Fibroblast of pulmonary artery (primary cell): ENCODE measurements around the gene VAMP2.

Experiments used
- DNase-seq: peaks from one replicate; pipeline ENCODE4 v3.0.0-alpha.2; 2010; ENCODE audit warnings: low read depth
- H3K4me3 ChIP-seq: replicated peaks from 2 replicates; pipeline ENCODE4 v1.5.1; 2011; ENCODE audit warnings: low read depth, mild to moderate bottlenecking, control low read depth, low read length, moderate library complexity
- TF ChIP-seq, protein P1 (sequence below): IDR thresholded peaks from 2 replicates; pipeline ENCODE4 v1.5.1; 2011; ENCODE audit warnings: mild to moderate bottlenecking, control low read depth, low read length, inconsistent platforms; ENCODE audit errors: missing control alignments

VAMP2 gene

DNA sequence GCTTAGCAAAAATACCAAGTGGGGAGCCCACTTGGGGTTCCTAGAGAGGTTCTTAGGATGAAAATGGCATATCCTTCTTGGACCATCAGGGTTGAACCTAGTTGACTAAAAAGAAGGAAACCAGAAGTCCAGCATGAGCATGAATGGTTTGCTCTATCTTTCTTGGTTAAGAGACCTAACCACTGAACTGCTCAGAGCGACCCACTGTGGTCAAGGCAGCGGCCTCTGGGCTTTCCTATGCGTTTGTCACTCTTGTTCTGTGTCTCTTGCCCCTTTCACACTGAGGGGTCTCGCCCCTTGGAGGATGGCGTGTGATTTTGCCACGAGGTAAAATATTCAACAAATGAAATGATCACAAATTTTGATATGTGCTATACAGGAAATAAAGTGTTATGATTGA lies 27.8 kb upstream of the VAMP2 start:
- TF ChIP-seq, protein P1, sequence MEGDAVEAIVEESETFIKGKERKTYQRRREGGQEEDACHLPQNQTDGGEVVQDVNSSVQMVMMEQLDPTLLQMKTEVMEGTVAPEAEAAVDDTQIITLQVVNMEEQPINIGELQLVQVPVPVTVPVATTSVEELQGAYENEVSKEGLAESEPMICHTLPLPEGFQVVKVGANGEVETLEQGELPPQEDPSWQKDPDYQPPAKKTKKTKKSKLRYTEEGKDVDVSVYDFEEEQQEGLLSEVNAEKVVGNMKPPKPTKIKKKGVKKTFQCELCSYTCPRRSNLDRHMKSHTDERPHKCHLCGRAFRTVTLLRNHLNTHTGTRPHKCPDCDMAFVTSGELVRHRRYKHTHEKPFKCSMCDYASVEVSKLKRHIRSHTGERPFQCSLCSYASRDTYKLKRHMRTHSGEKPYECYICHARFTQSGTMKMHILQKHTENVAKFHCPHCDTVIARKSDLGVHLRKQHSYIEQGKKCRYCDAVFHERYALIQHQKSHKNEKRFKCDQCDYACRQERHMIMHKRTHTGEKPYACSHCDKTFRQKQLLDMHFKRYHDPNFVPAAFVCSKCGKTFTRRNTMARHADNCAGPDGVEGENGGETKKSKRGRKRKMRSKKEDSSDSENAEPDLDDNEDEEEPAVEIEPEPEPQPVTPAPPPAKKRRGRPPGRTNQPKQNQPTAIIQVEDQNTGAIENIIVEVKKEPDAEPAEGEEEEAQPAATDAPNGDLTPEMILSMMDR = no peak
- H3K4me3 ChIP-seq = peak overlapping the region; percentile 27
- no peak for DNase-seq

DNA sequence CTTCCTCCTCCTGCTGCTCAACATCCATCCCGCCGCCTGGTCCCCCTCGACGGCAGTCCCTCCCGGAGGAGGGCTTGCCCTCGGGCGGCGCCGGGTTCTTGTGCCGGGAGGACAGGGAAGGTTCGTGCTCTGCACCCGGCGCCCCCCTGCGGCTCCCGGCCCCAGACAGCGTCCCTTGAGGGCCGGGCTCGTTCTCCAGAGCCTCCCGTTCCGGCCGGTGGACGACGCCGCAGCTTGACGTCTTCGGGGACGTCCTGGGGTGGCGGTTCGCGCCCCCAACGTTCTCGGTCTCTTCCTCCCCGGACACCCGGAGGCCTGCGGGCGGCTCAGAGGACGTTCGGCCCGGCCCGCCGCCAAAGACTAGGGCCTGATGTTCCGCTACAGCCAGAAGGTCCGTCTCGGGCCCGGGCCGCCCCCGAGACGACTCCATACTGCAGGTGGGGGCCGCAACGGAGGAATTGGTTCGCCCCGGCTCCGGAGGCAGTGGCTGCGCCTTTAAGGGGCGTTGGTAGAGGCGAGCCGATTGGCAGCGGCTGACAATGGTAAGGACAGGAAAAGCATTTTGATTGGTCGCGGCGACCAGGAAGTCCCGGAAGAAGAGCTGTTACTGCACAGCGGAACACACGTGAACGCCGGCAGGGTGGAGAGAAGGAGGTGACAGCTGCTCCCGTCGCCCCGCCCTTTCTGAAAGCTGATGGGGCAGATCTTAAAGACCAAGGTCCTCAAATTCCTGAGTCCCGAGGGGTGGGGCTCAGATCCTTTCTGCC lies 27.1 kb upstream of the VAMP2 start, which contains the start of gene BORCS6:
BORCS6 (minus strand) TSS at position 470 of the 767 bp plus-strand sequence; CDS start at position 430, 40 bp downstream.
- DNase-seq = peak; percentile 99
- TF ChIP-seq, protein P1 = no peak
- H3K4me3 ChIP-seq = peak within 1 kb of the TSS; percentile 79

DNA sequence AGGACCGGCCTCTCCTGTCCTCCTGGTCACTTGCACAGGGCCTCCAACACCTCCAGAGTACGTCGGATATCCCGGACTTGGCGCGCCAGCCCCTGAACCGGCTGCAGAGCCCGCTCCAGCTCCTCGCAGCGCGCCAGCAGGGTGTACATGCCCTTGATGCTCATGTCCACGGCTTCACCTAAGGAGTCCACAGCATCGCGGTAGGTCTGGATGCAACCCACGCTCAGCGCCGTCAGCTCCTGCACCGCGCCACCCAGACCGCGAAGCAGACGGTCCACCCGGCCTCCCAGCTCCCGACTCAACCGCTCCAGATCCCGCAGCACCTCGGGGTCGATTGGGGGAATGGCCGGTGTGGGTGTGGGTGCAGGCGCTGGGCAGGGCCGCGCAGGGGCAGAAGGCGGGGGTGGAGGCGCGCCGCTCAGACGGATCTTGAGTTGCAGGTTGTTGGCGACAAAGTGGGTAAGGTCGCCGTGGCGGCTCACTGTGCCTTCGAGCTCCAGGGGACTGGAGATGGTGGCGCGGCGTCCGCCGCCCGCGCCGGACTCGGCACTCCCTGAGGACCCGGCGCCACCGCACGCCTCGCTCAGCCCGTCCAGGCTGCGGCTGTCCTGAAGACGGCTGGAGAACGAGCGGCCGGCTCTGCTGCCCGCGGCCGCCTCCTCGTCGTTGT lies 26.4 kb upstream of the VAMP2 start:
- DNase-seq = no peak
- TF ChIP-seq, protein P1 = no peak
- H3K4me3 ChIP-seq = peak overlapping the region; percentile 79

DNA sequence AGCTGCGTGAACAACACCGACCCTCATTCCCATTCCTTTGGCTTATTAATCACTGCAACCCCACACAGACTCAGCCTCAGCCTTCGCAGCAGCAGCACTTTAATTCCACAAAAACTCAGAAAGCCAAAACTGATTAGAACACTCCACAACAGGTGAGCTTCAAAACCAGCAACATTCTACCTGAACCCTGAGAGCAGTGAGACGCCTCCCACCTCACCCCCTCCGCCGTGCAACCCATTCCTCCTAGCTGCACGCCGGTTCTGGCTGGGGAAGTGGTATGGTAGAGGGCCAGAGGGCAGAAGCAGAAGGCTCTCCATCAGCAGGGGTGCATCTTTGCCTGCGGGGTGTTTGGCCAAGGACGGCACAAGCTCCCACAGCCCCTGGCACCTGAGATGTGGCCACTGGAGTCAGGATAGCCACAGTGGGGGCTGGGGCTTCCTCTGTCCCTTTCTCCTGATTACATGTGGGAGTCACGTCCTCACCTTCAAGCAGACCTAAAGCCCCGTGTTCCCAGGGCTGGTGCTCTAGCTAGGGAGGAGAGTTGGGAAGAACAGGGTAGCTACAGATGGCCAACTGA lies 25.6 kb upstream of the VAMP2 start:
- no peak for DNase-seq

DNA sequence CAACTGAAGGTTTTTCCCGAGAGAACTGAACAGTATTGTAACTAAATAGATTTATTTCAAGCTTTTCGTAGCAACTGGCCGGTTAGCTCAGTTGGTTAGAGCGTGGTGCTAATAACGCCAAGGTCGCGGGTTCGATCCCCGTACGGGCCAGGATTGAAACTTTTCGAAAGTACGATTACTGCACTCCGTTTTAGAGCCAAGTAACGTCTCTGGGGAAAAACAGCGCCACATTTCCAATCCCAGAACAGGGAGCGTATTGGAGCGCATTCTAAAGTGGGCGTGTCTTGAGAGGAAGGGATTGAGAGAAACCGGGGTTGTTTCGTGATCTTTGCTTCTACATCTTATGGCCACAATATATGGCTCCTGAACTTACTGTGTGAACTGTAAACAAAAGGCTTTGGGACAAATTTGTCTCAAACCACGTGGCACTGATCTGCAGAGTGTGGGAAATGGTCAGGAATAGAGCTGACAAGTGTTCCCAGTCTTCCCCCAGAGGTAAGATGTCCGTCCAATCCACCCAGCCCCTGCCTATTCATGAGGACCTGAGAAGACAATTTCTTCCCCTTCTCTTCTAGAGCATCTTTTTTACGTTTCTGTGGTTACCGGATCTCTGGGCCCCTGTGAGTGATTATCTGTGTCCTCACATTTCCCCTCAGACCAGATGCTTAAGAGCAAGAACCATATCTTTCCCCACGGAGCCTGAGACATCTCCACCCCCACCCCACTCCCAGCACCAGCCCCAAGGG lies 24.9 kb upstream of the VAMP2 start:
- H3K4me3 ChIP-seq = peak overlapping the region; percentile 91
- TF ChIP-seq, protein P1 = no peak
- DNase-seq = peak; percentile 100

More for the DNA sequence above, 25.6 kb upstream of the VAMP2 start:
- H3K4me3 ChIP-seq = peak overlapping the region; percentile 79
- TF ChIP-seq, protein P1 = no peak

DNA sequence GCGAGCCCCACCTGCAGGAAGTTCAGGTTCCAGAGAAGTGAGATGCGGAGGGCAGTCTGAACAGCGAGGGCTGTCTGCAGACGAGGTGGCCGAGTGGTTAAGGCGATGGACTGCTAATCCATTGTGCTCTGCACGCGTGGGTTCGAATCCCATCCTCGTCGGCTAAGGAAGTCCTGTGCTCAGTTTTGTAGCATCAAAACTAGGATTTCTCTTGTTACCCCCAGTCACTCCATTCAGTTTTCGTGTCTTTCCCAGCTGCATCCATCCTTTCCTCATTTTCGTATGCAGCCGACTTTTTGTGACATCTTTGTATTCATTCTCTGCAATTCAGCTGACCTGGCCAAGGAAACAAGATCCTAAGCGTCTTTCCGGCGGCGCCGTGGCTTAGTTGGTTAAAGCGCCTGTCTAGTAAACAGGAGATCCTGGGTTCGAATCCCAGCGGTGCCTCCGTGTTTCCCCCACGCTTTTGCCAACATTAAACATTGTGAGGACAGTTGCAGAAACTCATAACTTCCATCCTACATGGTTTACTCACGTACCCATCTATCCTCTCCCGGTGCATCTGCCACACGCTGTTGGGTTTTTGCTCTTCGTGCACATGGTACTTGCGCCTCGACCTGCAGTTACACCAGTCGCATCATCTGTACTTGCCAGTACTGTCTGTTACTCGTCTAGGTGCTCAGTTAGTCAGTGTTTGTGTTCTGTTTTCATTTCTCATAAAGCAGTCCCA lies 24.2 kb upstream of the VAMP2 start:
- peak; percentile 97 for DNase-seq
- H3K4me3 ChIP-seq = peak overlapping the region; percentile 91
- TF ChIP-seq, protein P1 = peak; percentile 42
